WTC11 (cell line): ENCODE results near the gene OPCML. TPM values are rescaled to one million over a fixed set of nuclear protein-coding genes. Genes with fewer than 3 reads are reported as not detected.

Experiments used
- ATAC-seq: fragments of 200-7000 bp; cut with Tn5 transposase; 2 replicates; pipeline ENCODE4 v1.10.0; 2021; ENCODE audit warnings: mild to moderate bottlenecking, moderate library complexity
- CTCF ChIA-PET: fragments of 300-600 bp; sonication (Branson Sonifier 250); formaldehyde crosslinking; loops from one replicate; lab custom pipeline; 2021; ENCODE audit warnings: antibody characterized with exemption; lab: Charles Lee
- POLR2A ChIA-PET: fragments of 350-600 bp; sonication (Branson Sonifier 250); formaldehyde crosslinking; loops from one replicate; lab custom pipeline; 2021; ENCODE audit warnings: antibody characterized with exemption; lab: Charles Lee
- DNase-seq: peaks from one replicate; pipeline ENCODE4 v3.0.0; 2021; ENCODE audit warnings: low spot score
- H3K27ac Mint-ChIP-seq: 2 replicates; pipeline ENCODE4 v1.8.0; 2021; ENCODE audit warnings: mixed read lengths
- H3K27me3 Mint-ChIP-seq: 2 replicates; pipeline ENCODE4 v1.8.0; 2021; ENCODE audit warnings: low read depth, mild to moderate bottlenecking, moderate library complexity, mixed read lengths
- H3K36me3 Mint-ChIP-seq: 2 replicates; pipeline ENCODE4 v1.8.0; 2021; ENCODE audit warnings: mixed read lengths
- H3K4me1 Mint-ChIP-seq: 2 replicates; pipeline ENCODE4 v1.8.0; 2022; ENCODE audit warnings: mixed read lengths
- H3K4me3 Mint-ChIP-seq: 2 replicates; pipeline ENCODE4 v1.8.0; 2021; ENCODE audit warnings: mild to moderate bottlenecking, moderate library complexity, mixed read lengths
- H3K9me3 Mint-ChIP-seq: 2 replicates; pipeline ENCODE4 v1.8.0; 2021; ENCODE audit warnings: mixed read lengths
- ATF2 ChIP-seq: sonication (generic); formaldehyde crosslinking; IDR thresholded peaks from 2 replicates; pipeline ENCODE4 v1.8.1; 2022; ENCODE audit warnings: low read depth, missing genetic modification reagents, borderline replicate concordance
- CBFB ChIP-seq: sonication (generic); formaldehyde crosslinking; IDR thresholded peaks from 2 replicates; pipeline ENCODE4 v1.8.1; 2022; ENCODE audit warnings: mild to moderate bottlenecking, low read depth, missing genetic modification reagents
- CREB1 ChIP-seq: sonication (generic); formaldehyde crosslinking; IDR thresholded peaks from 2 replicates; pipeline ENCODE4 v1.8.0; 2023; ENCODE audit warnings: mild to moderate bottlenecking, missing genetic modification reagents
- E2F1 ChIP-seq: sonication (generic); formaldehyde crosslinking; IDR thresholded peaks from 2 replicates; pipeline ENCODE4 v1.8.0; 2022; ENCODE audit warnings: mild to moderate bottlenecking, missing genetic modification reagents
- FOXJ3 ChIP-seq: sonication (generic); formaldehyde crosslinking; IDR thresholded peaks from 2 replicates; pipeline ENCODE4 v1.9.0; 2021; ENCODE audit warnings: missing genetic modification reagents, mild to moderate bottlenecking, borderline replicate concordance
- GRHL2 ChIP-seq: fragments of 250-450 bp; sonication (Bioruptor Pico); IDR thresholded peaks from 2 replicates; pipeline ENCODE4 v1.8.0; 2022; ENCODE audit warnings: mild to moderate bottlenecking, moderate library complexity; ENCODE audit not compliant: insufficient replicate concordance, severe bottlenecking
- HMGA2 ChIP-seq: fragments of 250-450 bp; sonication (Bioruptor Pico); IDR thresholded peaks from 2 replicates; pipeline ENCODE4 v1.4.0; 2021; ENCODE audit warnings: mild to moderate bottlenecking, moderate library complexity
- NR3C1 ChIP-seq: sonication (generic); formaldehyde crosslinking; conservative IDR thresholded peaks from 2 replicates; pipeline ENCODE4 v1.8.1; 2023; ENCODE audit warnings: low read depth, mild to moderate bottlenecking, missing genetic modification reagents
- OVOL2 ChIP-seq: fragments of 250-450 bp; sonication (Bioruptor Pico); IDR thresholded peaks from 2 replicates; pipeline ENCODE4 v1.9.0; 2021; ENCODE audit warnings: mild to moderate bottlenecking, borderline replicate concordance
- RORB ChIP-seq: fragments of 250-450 bp; sonication (Bioruptor Pico); IDR thresholded peaks from 2 replicates; pipeline ENCODE4 v1.9.0; 2021; ENCODE audit warnings: mild to moderate bottlenecking
- SMAD3 ChIP-seq: sonication (generic); formaldehyde crosslinking; IDR thresholded peaks from 2 replicates; pipeline ENCODE4 v1.8.0; 2022; ENCODE audit warnings: missing genetic modification reagents, mild to moderate bottlenecking, borderline replicate concordance
- TEAD4 ChIP-seq: sonication (generic); formaldehyde crosslinking; IDR thresholded peaks from 2 replicates; pipeline ENCODE4 v1.8.0; 2022; ENCODE audit warnings: mild to moderate bottlenecking, missing genetic modification reagents
- TP53 ChIP-seq: sonication (generic); formaldehyde crosslinking; IDR thresholded peaks from 2 replicates; pipeline ENCODE4 v1.8.1; 2023; ENCODE audit warnings: mild to moderate bottlenecking, missing genetic modification reagents
- USF1 ChIP-seq: sonication (generic); formaldehyde crosslinking; IDR thresholded peaks from 2 replicates; pipeline ENCODE4 v1.8.0; 2022; ENCODE audit warnings: mild to moderate bottlenecking, missing genetic modification reagents
- ZNF232 ChIP-seq: sonication (generic); formaldehyde crosslinking; IDR thresholded peaks from 2 replicates; pipeline ENCODE4 v1.8.0; 2022; ENCODE audit warnings: mild to moderate bottlenecking, missing genetic modification reagents
- ZNF317 ChIP-seq: sonication (generic); formaldehyde crosslinking; IDR thresholded peaks from 2 replicates; pipeline ENCODE4 v1.8.1; 2023; ENCODE audit warnings: low read depth, mild to moderate bottlenecking, moderate library complexity, missing genetic modification reagents, borderline replicate concordance
- ZNF416 ChIP-seq: fragments of 250-450 bp; sonication (Bioruptor Pico); IDR thresholded peaks from 2 replicates; pipeline ENCODE4 v1.9.0; 2021; ENCODE audit warnings: mild to moderate bottlenecking, inconsistent platforms
- ZNF671 ChIP-seq: fragments of 250-450 bp; sonication (Bioruptor Pico); IDR thresholded peaks from 2 replicates; pipeline ENCODE4 v1.8.0; 2021; ENCODE audit warnings: mild to moderate bottlenecking
- total RNA-seq: library from RNA; stranded (reverse); gene quantifications from 3 replicates; pipeline ENCODE4 v1.2.3, GENCODE V29; 2021
- TF ChIP-seq, protein P1 (sequence below): fragments of 250-450 bp; sonication (Bioruptor Pico); IDR thresholded peaks from 2 replicates; pipeline ENCODE4 v1.9.0; 2021; ENCODE audit warnings: mild to moderate bottlenecking
- TF ChIP-seq, protein P2 (sequence below): sonication (generic); formaldehyde crosslinking; conservative IDR thresholded peaks from 2 replicates; pipeline ENCODE4 v1.8.1; 2023; ENCODE audit warnings: mild to moderate bottlenecking, low read depth, missing genetic modification reagents, moderate library complexity
- TF ChIP-seq, protein P3 (sequence below): sonication (generic); formaldehyde crosslinking; IDR thresholded peaks from 2 replicates; pipeline ENCODE4 v1.8.1; 2022; ENCODE audit warnings: mild to moderate bottlenecking, missing genetic modification reagents, moderate library complexity, borderline replicate concordance
- TF ChIP-seq, protein P4 (sequence below): fragments of 250-450 bp; sonication (Bioruptor Pico); IDR thresholded peaks from 2 replicates; pipeline ENCODE4 v1.8.0; 2021; ENCODE audit warnings: mild to moderate bottlenecking
- TF ChIP-seq, protein P5 (sequence below): sonication (generic); formaldehyde crosslinking; IDR thresholded peaks from 2 replicates; pipeline ENCODE4 v1.8.1; 2023; ENCODE audit warnings: mild to moderate bottlenecking, missing genetic modification reagents

OPCML gene
- total RNA-seq, 1 experiment from 2014 or later, result 1.5 TPM

- TF ChIP-seq, protein P1, sequence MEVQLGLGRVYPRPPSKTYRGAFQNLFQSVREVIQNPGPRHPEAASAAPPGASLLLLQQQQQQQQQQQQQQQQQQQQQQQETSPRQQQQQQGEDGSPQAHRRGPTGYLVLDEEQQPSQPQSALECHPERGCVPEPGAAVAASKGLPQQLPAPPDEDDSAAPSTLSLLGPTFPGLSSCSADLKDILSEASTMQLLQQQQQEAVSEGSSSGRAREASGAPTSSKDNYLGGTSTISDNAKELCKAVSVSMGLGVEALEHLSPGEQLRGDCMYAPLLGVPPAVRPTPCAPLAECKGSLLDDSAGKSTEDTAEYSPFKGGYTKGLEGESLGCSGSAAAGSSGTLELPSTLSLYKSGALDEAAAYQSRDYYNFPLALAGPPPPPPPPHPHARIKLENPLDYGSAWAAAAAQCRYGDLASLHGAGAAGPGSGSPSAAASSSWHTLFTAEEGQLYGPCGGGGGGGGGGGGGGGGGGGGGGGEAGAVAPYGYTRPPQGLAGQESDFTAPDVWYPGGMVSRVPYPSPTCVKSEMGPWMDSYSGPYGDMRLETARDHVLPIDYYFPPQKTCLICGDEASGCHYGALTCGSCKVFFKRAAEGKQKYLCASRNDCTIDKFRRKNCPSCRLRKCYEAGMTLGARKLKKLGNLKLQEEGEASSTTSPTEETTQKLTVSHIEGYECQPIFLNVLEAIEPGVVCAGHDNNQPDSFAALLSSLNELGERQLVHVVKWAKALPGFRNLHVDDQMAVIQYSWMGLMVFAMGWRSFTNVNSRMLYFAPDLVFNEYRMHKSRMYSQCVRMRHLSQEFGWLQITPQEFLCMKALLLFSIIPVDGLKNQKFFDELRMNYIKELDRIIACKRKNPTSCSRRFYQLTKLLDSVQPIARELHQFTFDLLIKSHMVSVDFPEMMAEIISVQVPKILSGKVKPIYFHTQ (CRISPR knock-in tag), result no peak
- TF ChIP-seq E2F1 (CRISPR knock-in tag) (no peak), OVOL2 (CRISPR knock-in tag) (no peak), CBFB (CRISPR knock-in tag) (no peak), CREB1 (CRISPR knock-in tag) (no peak), HMGA2 (CRISPR knock-in tag) (no peak), ZNF416 (CRISPR knock-in tag) (no peak), ZNF671 (CRISPR knock-in tag) (no peak)
- TF ChIP-seq, protein P2, sequence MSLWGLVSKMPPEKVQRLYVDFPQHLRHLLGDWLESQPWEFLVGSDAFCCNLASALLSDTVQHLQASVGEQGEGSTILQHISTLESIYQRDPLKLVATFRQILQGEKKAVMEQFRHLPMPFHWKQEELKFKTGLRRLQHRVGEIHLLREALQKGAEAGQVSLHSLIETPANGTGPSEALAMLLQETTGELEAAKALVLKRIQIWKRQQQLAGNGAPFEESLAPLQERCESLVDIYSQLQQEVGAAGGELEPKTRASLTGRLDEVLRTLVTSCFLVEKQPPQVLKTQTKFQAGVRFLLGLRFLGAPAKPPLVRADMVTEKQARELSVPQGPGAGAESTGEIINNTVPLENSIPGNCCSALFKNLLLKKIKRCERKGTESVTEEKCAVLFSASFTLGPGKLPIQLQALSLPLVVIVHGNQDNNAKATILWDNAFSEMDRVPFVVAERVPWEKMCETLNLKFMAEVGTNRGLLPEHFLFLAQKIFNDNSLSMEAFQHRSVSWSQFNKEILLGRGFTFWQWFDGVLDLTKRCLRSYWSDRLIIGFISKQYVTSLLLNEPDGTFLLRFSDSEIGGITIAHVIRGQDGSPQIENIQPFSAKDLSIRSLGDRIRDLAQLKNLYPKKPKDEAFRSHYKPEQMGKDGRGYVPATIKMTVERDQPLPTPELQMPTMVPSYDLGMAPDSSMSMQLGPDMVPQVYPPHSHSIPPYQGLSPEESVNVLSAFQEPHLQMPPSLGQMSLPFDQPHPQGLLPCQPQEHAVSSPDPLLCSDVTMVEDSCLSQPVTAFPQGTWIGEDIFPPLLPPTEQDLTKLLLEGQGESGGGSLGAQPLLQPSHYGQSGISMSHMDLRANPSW, result no peak
- TF ChIP-seq, protein P3, sequence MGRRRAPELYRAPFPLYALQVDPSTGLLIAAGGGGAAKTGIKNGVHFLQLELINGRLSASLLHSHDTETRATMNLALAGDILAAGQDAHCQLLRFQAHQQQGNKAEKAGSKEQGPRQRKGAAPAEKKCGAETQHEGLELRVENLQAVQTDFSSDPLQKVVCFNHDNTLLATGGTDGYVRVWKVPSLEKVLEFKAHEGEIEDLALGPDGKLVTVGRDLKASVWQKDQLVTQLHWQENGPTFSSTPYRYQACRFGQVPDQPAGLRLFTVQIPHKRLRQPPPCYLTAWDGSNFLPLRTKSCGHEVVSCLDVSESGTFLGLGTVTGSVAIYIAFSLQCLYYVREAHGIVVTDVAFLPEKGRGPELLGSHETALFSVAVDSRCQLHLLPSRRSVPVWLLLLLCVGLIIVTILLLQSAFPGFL (CRISPR knock-in tag), result no peak
- TF ChIP-seq, protein P4, sequence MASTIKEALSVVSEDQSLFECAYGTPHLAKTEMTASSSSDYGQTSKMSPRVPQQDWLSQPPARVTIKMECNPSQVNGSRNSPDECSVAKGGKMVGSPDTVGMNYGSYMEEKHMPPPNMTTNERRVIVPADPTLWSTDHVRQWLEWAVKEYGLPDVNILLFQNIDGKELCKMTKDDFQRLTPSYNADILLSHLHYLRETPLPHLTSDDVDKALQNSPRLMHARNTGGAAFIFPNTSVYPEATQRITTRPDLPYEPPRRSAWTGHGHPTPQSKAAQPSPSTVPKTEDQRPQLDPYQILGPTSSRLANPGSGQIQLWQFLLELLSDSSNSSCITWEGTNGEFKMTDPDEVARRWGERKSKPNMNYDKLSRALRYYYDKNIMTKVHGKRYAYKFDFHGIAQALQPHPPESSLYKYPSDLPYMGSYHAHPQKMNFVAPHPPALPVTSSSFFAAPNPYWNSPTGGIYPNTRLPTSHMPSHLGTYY (CRISPR knock-in tag), result no peak
Observed at GRCh38 chr11:132957881-132958280, 574.4 kb downstream of the OPCML start (continued).

GRCh38 chr11:132948252-132948651 lies 584.0 kb downstream of the OPCML start:
- ChIA-PET CTCF (no interaction called here), POLR2A (no interaction called here)
- Mint-ChIP-seq H3K9me3 (no peaks in the 10 kb centered on the region), H3K27ac (no peak overlapping the region), H3K4me3 (no peak overlapping the region), H3K27me3 (peaks cover 27% of the 10 kb centered on the region), H3K4me1 (peaks cover 6% of the 10 kb centered on the region), H3K36me3 (no peaks in the 10 kb centered on the region)
- ATAC-seq (no peak), DNase-seq (no peak)
- TF ChIP-seq, protein P5, sequence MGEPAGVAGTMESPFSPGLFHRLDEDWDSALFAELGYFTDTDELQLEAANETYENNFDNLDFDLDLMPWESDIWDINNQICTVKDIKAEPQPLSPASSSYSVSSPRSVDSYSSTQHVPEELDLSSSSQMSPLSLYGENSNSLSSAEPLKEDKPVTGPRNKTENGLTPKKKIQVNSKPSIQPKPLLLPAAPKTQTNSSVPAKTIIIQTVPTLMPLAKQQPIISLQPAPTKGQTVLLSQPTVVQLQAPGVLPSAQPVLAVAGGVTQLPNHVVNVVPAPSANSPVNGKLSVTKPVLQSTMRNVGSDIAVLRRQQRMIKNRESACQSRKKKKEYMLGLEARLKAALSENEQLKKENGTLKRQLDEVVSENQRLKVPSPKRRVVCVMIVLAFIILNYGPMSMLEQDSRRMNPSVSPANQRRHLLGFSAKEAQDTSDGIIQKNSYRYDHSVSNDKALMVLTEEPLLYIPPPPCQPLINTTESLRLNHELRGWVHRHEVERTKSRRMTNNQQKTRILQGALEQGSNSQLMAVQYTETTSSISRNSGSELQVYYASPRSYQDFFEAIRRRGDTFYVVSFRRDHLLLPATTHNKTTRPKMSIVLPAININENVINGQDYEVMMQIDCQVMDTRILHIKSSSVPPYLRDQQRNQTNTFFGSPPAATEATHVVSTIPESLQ (CRISPR knock-in tag), result no peak
- TF ChIP-seq RORB (CRISPR knock-in tag) (no peak), ATF2 (CRISPR knock-in tag) (no peak), SMAD3 (CRISPR knock-in tag) (no peak), TP53 (no peak), TEAD4 (CRISPR knock-in tag) (no peak), USF1 (CRISPR knock-in tag) (no peak), FOXJ3 (CRISPR knock-in tag) (no peak), E2F1 (CRISPR knock-in tag) (no peak), GRHL2 (no peak), ZNF232 (CRISPR knock-in tag) (no peak), NR3C1 (CRISPR knock-in tag) (no peak), ZNF317 (CRISPR knock-in tag) (no peak)
